ENCODE measurements around the gene KIAA0319L.
A peak's percentile ranks its signal among the peaks of the same experiment; 100 is the strongest.

Gene KIAA0319L

GRCh38 chr1:35506960-35507912 lies 50.0 kb downstream of the KIAA0319L start:
- TF ChIP-seq JUND (IDR thresholded peaks at IDR 0.05; ENCODE audit: low read depth) = no peak
- in situ Hi-C loops (cut with HindIII; ENCODE audit: low pct_unique_long_range_greater_than_20kb, low sequenced_read_pairs) = no loop called here
- DNase-seq (ENCODE audit: low read depth in 1 of 2, low spot score in 1 of 2) = peak in 1 of 2 experiments; percentile 61

DNA sequence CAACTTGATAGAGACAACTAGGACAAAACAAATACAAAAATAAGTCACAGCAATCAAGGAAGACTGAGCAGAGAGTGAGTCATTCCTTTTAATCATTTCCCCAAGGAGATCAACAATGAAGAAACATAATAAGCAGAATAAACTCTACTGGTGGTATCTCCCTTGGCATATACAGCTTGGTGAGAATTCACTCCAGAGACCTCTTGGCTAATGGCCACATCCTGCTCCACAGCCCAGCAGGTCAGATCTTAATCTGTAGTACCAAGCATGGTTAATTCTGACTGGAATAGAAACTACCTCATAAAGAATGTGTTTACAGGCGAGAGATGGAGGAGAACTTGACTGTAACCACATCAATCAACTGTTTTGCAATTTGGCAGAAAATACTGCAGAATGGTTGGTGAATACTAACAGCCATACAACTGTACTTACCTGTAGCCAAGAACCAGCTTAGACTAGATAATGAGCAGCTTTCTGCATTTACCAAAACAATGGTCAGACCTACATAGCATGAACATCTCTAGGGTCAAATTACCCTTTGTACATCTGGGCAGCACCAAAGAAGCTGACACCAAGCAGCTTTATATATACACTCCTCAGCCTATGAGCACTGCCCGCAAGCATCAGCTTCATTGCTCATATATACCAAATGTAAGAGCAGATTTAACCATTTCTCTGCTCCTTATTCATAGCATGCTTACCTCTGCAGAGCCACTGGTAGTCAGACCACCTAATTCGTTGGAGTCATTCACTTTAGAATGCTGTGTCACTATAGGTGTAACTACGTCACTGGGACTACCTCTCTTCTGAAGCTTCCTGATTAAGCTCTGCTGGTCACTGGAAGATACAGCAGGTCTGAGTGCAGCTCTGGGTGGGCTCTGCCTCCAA lies 51.0 kb downstream of the KIAA0319L start:
- peak; percentile 17 to 69 for DNase-seq (ENCODE audit: low read depth in 1 of 2, low spot score in 1 of 2)
- TF ChIP-seq JUND (IDR thresholded peaks at IDR 0.05; ENCODE audit: low read depth) = no peak
- in situ Hi-C loops (cut with HindIII; ENCODE audit: low pct_unique_long_range_greater_than_20kb, low sequenced_read_pairs) = no loop called here

DNA sequence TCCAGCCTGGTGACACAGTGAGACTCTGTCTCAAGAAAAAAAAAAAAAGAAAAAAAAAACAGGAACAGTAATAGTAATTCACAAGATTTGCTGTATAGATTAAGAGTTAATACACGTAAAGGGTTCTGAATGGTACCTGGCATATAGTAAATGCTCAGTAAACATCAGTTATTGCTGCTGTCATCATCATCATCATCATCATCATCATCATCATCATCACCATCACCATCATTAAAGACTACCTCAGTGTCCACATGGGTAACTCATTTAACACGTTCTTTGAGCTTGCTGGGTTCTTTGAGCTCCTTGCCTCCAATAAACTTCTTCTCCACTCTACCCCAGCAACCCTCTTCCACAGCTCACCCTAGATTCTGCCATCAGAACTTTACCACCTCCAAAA lies 55.0 kb downstream of the KIAA0319L start:
- DNase-seq (ENCODE audit: low read depth in 1 of 2, low spot score in 1 of 2) = no peak
- in situ Hi-C loops (cut with HindIII; ENCODE audit: low pct_unique_long_range_greater_than_20kb, low sequenced_read_pairs) = no loop called here
- no peak for TF ChIP-seq JUND (IDR thresholded peaks at IDR 0.05; ENCODE audit: low read depth)

GRCh38 chr1:35500439-35500838 lies 56.8 kb downstream of the KIAA0319L start:
- in situ Hi-C loops (cut with HindIII; ENCODE audit: low pct_unique_long_range_greater_than_20kb, low sequenced_read_pairs) = no loop called here
- no peak for DNase-seq (ENCODE audit: low read depth in 1 of 2, low spot score in 1 of 2)
- no peak for TF ChIP-seq JUND (IDR thresholded peaks at IDR 0.05; ENCODE audit: low read depth)

- in situ Hi-C loops (cut with HindIII; ENCODE audit: low pct_unique_long_range_greater_than_20kb, low sequenced_read_pairs) = no loop called here
- TF ChIP-seq JUND (IDR thresholded peaks at IDR 0.05; ENCODE audit: low read depth) = no peak
- DNase-seq (ENCODE audit: low read depth in 1 of 2, low spot score in 1 of 2) = no peak
Measured at GRCh38 chr1:35499652-35500176, 57.5 kb downstream of the KIAA0319L start.

DNA sequence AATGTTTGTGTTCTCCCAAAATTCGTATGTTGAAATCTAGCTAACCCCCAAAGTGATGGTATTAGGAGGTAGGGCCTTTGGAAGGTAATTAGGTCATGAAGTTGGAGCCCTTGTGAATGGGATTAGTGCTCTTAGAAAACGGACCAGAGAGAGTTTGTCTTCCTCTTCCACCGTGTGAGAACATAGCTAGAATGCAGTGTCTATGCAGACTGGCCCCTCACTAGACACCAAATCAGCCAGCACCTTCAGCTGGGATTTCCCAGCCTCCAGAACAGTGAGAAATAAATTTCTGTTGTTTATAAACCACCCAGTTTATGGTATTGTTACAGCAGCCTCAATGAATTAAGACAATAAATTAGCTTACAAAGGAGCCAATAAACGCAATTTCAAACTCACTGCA lies 58.0 kb downstream of the KIAA0319L start:
- DNase-seq (ENCODE audit: low read depth in 1 of 2, low spot score in 1 of 2) = no peak
- in situ Hi-C loops (cut with HindIII; ENCODE audit: low pct_unique_long_range_greater_than_20kb, low sequenced_read_pairs) = no loop called here
- no peak for TF ChIP-seq JUND (IDR thresholded peaks at IDR 0.05; ENCODE audit: low read depth)

GRCh38 chr1:35497571-35497970 lies 59.6 kb downstream of the KIAA0319L start:
- no peak for DNase-seq (ENCODE audit: low read depth in 1 of 2, low spot score in 1 of 2)
- in situ Hi-C loops (cut with HindIII; ENCODE audit: low pct_unique_long_range_greater_than_20kb, low sequenced_read_pairs) = no loop called here
- TF ChIP-seq JUND (IDR thresholded peaks at IDR 0.05; ENCODE audit: low read depth) = no peak

DNA sequence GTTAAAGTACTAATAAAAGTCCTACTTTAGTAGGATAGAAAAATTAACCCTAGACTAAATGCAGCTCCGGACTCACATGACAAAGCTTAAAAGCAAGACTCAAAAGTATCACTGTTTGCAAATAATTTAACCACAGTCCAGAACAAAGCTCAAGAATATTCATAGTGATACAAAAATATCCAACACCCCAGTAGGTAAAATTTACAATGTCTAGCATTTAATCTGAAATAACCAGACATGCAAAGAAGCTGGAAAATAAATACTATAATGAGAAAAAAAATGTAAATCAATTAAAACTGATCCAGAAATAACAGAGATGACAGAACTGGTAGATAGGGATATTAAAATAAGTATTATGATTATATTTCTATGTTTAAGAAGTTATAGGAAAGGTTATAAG lies 67.0 kb downstream of the KIAA0319L start:
- TF ChIP-seq JUND (IDR thresholded peaks at IDR 0.05; ENCODE audit: low read depth) = no peak
- DNase-seq (ENCODE audit: low read depth in 1 of 2, low spot score in 1 of 2) = no peak
- in situ Hi-C loops (cut with HindIII; ENCODE audit: low pct_unique_long_range_greater_than_20kb, low sequenced_read_pairs) = no loop called here

GRCh38 chr1:35488336-35488735 lies 68.9 kb downstream of the KIAA0319L start:
- no peak for TF ChIP-seq JUND (IDR thresholded peaks at IDR 0.05; ENCODE audit: low read depth)
- DNase-seq (ENCODE audit: low read depth in 1 of 2, low spot score in 1 of 2) = no peak

GRCh38 chr1:35486858-35487408 lies 70.3 kb downstream of the KIAA0319L start:
- no peak for DNase-seq (ENCODE audit: low read depth in 1 of 2, low spot score in 1 of 2)
- in situ Hi-C loops (cut with HindIII; ENCODE audit: low pct_unique_long_range_greater_than_20kb, low sequenced_read_pairs) = no loop called here
- no peak for TF ChIP-seq JUND (IDR thresholded peaks at IDR 0.05; ENCODE audit: low read depth)

More at GRCh38 chr1:35488336-35488735, 68.9 kb downstream of the KIAA0319L start:
- in situ Hi-C loops (cut with HindIII; ENCODE audit: low pct_unique_long_range_greater_than_20kb, low sequenced_read_pairs) = no loop called here

DNA sequence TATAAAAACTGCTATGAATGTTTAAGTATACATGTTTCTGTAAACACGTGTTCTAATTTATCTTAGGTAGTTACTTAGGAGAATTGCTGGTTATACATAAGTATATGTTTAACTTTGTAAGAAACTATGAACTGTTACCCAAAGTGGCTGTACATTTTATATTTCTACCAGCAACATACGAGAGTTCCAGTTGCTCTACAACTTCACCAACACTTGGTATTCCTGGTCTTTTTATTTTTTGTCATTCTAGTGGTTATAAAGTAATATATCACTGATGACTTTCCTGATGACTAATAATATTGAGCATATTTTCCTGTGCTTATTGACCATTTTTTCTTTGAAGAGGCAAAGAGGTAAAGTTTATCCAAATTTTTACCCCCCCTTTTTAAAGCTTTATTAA lies 76.0 kb downstream of the KIAA0319L start:
- TF ChIP-seq JUND (IDR thresholded peaks at IDR 0.05; ENCODE audit: low read depth) = no peak
- in situ Hi-C loops (cut with HindIII; ENCODE audit: low pct_unique_long_range_greater_than_20kb, low sequenced_read_pairs) = no loop called here
- no peak for DNase-seq (ENCODE audit: low read depth in 1 of 2, low spot score in 1 of 2)

- DNase-seq (ENCODE audit: low read depth in 1 of 2, low spot score in 1 of 2) = no peak
- in situ Hi-C loops (cut with HindIII; ENCODE audit: low pct_unique_long_range_greater_than_20kb, low sequenced_read_pairs) = no loop called here
- no peak for TF ChIP-seq JUND (IDR thresholded peaks at IDR 0.05; ENCODE audit: low read depth)
Measured at GRCh38 chr1:35477870-35478269, 79.3 kb downstream of the KIAA0319L start.

Measured in T47D (cell line).